ENCODE results near the gene MAT1A. TPM values are rescaled to one million over a fixed set of nuclear protein-coding genes. Genes with fewer than 3 reads are reported as not detected.
A peak's percentile ranks its signal among the peaks of the same experiment; 100 is the strongest.
"Not testable (repeated sequence)": the region's sequence is repeated elsewhere in the genome, so short reads cannot be mapped to it uniquely, and the experiment has no call there.

MAT1A gene
- total RNA-seq, 1 experiment from 2014 or later, result 2.1 TPM

GRCh38 chr10:80236457-80236856 lies 53.0 kb downstream of the MAT1A start:
- H2AFZ ChIP-seq (ENCODE audit: low read length); H3K9me3 ChIP-seq (ENCODE audit: control insufficient read depth, low read depth, low read length); H3K27ac ChIP-seq (ENCODE audit: insufficient read length, low read depth, low read length); H3K9ac ChIP-seq (ENCODE audit: extremely low read depth, insufficient read length, low read length); H4K91ac ChIP-seq (ENCODE audit: insufficient read length, low read depth, low read length); H3K18ac ChIP-seq (ENCODE audit: insufficient read length, low read depth, low read length); H3T11ph ChIP-seq (ENCODE audit: low read length); H3K79me1 ChIP-seq (ENCODE audit: insufficient read depth, low read depth, low read length, poor library complexity, severe bottlenecking); H3K79me2 ChIP-seq (ENCODE audit: insufficient read depth, low read length); H2BK120ac ChIP-seq (ENCODE audit: low read depth, low read length, poor library complexity, severe bottlenecking); H4K20me1 ChIP-seq (ENCODE audit: control insufficient read depth, insufficient read depth, insufficient read length); H3K4me1 Mint-ChIP-seq; H3K23ac ChIP-seq (ENCODE audit: insufficient read length, low read depth, low read length); H2BK20ac ChIP-seq (ENCODE audit: low read depth, low read length, poor library complexity, severe bottlenecking); H3K9me3 Mint-ChIP-seq; H4K8ac ChIP-seq (replicated peaks; ENCODE audit: insufficient read length, low read depth, low read length); H3K4me1 ChIP-seq (ENCODE audit: insufficient read depth, low read length); H3K4ac ChIP-seq (ENCODE audit: low read depth, low read length); H3K23me2 ChIP-seq (ENCODE audit: insufficient read length, low read depth, low read length, poor library complexity, severe bottlenecking); H3K14ac ChIP-seq (ENCODE audit: insufficient read depth, low read length); H3K4me3 Mint-ChIP-seq; H2BK5ac ChIP-seq (ENCODE audit: insufficient read length, low read length); DNase-seq; H3K4me2 ChIP-seq (ENCODE audit: insufficient read depth, insufficient read length, low read length); H3K36me3 Mint-ChIP-seq (ENCODE audit: insufficient read depth in 1 of 3, low read depth in 3 of 3); H3K27me3 Mint-ChIP-seq (ENCODE audit: low read depth); H3K56ac ChIP-seq (ENCODE audit: insufficient read length, low read depth, low read length); H4K5ac ChIP-seq (ENCODE audit: insufficient read length, low read depth, low read length); H3K27me3 ChIP-seq (ENCODE audit: insufficient read depth, low read length); H2BK15ac ChIP-seq (ENCODE audit: low read depth, low read length); H2AK5ac ChIP-seq (ENCODE audit: insufficient read length, low read length); H2BK12ac ChIP-seq (ENCODE audit: insufficient read length, low read depth, low read length): not testable (repeated sequence)
- no CpG with 5 or more reads among the region's 5 CpGs for WGBS (ENCODE audit: extremely low coverage, insufficient read length, low lambda C conversion rate)
- H3K27ac Mint-ChIP-seq, result peak overlapping the region in 1 of 3 experiments; percentile 88; a peak in 2 of 7 replicates
- peak; percentile 26; the same call in 1 of the 3 replicates for TF ChIP-seq CTCF (conservative IDR thresholded peaks at IDR 0.05)

GRCh38 chr10:80234331-80235235 lies 54.9 kb downstream of the MAT1A start:
- H2AFZ ChIP-seq (ENCODE audit: low read length); H2BK5ac ChIP-seq (ENCODE audit: insufficient read length, low read length); H4K91ac ChIP-seq (ENCODE audit: insufficient read length, low read depth, low read length); H3K23ac ChIP-seq (ENCODE audit: insufficient read length, low read depth, low read length); H3K27ac ChIP-seq (ENCODE audit: insufficient read length, low read depth, low read length); H3K9me3 Mint-ChIP-seq; H3K4me3 Mint-ChIP-seq; H3K4ac ChIP-seq (ENCODE audit: low read depth, low read length); H3K27me3 ChIP-seq (ENCODE audit: insufficient read depth, low read length); H3K9ac ChIP-seq (ENCODE audit: extremely low read depth, insufficient read length, low read length); H2AK5ac ChIP-seq (ENCODE audit: insufficient read length, low read length); H3K23me2 ChIP-seq (ENCODE audit: insufficient read length, low read depth, low read length, poor library complexity, severe bottlenecking); H3K18ac ChIP-seq (ENCODE audit: insufficient read length, low read depth, low read length); H2BK120ac ChIP-seq (ENCODE audit: low read depth, low read length, poor library complexity, severe bottlenecking); H2BK12ac ChIP-seq (ENCODE audit: insufficient read length, low read depth, low read length); H2BK15ac ChIP-seq (ENCODE audit: low read depth, low read length); H3K14ac ChIP-seq (ENCODE audit: insufficient read depth, low read length); DNase-seq; H3K79me1 ChIP-seq (ENCODE audit: insufficient read depth, low read depth, low read length, poor library complexity, severe bottlenecking); H3K9me3 ChIP-seq (ENCODE audit: control insufficient read depth, low read depth, low read length); H3K4me1 Mint-ChIP-seq; H3K4me2 ChIP-seq (ENCODE audit: insufficient read depth, insufficient read length, low read length); H3K27me3 Mint-ChIP-seq (ENCODE audit: low read depth); H3K27ac Mint-ChIP-seq; H4K5ac ChIP-seq (ENCODE audit: insufficient read length, low read depth, low read length); H2BK20ac ChIP-seq (ENCODE audit: low read depth, low read length, poor library complexity, severe bottlenecking); H3K36me3 Mint-ChIP-seq (ENCODE audit: insufficient read depth in 1 of 3, low read depth in 3 of 3); H4K8ac ChIP-seq (replicated peaks; ENCODE audit: insufficient read length, low read depth, low read length); H3T11ph ChIP-seq (ENCODE audit: low read length); H3K4me1 ChIP-seq (ENCODE audit: insufficient read depth, low read length); H3K79me2 ChIP-seq (ENCODE audit: insufficient read depth, low read length); H4K20me1 ChIP-seq (ENCODE audit: control insufficient read depth, insufficient read depth, insufficient read length); H3K56ac ChIP-seq (ENCODE audit: insufficient read length, low read depth, low read length): not testable (repeated sequence)
- no CpG with 5 or more reads among the region's 11 CpGs for WGBS (ENCODE audit: extremely low coverage, insufficient read length, low lambda C conversion rate)

Data from H9 (cell line).